ENCODE results near the gene GJA5. TPM values are rescaled to one million over a fixed set of nuclear protein-coding genes. Genes with fewer than 3 reads are reported as not detected.

GJA5 gene
- total and polyA plus RNA-seq, 2 experiments from 2014 or later, result 0.24 to 1.7 TPM

DNA sequence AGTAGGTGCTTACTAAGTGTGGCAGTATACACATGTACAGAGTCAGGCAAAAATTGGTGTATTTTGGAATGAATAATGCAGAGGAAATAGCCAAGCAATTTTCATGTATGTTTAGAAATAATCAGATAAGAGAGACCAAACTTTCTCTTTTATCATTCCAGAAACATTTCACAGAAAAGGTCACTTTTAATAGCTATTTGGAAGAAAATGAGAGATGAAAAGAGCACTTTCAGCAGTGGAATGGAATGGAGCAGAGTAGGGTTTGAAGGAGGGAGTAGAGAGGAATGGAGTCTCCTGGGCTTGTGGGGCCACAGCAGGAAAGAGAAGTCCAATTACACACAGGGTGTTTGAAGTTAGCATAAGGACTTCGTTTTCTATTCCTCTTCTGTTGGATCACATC lies 48.8 kb upstream of the GJA5 start:
- Mint-ChIP-seq H3K4me3 (no peak overlapping the region), H3K4me1 (peaks cover 8% of the 10 kb centered on the region), H3K27me3 (ENCODE audit: insufficient read depth, low read depth, poor library complexity) (no peaks in the 10 kb centered on the region), H3K9me3 (no peaks in the 10 kb centered on the region; the same call in 2 of the 3 replicates), H3K27ac (no peak overlapping the region), H3K36me3 (ENCODE audit: low read depth) (no peaks in the 10 kb centered on the region; the same call in 2 of the 3 replicates)
- H3K9me2 ChIP-seq (ENCODE audit: insufficient read depth), result peaks cover 4% of the 10 kb centered on the region
- peaks cover 8% of the 10 kb centered on the region for H3K4me1 ChIP-seq (ENCODE audit: insufficient read depth)
- no peaks in the 10 kb centered on the region for H4K20me1 ChIP-seq (replicated peaks; ENCODE audit: insufficient read depth)
- no peaks in the 10 kb centered on the region for H3K36me3 ChIP-seq (ENCODE audit: insufficient read depth)
- H3K4me2 ChIP-seq, result no peak overlapping the region
- H3F3A ChIP-seq (replicated peaks; ENCODE audit: low read depth), result no peaks in the 10 kb centered on the region
- H3K4me3 ChIP-seq, result no peak overlapping the region
- H3K27ac ChIP-seq (ENCODE audit: low read depth), result no peak overlapping the region
- no peak overlapping the region for H2AFZ ChIP-seq
- DNase-seq (ENCODE audit: low spot score) (no peak), ATAC-seq (no peak)
- no peaks in the 10 kb centered on the region for H3K27me3 ChIP-seq (ENCODE audit: insufficient read depth)
- TF ChIP-seq, protein P1, sequence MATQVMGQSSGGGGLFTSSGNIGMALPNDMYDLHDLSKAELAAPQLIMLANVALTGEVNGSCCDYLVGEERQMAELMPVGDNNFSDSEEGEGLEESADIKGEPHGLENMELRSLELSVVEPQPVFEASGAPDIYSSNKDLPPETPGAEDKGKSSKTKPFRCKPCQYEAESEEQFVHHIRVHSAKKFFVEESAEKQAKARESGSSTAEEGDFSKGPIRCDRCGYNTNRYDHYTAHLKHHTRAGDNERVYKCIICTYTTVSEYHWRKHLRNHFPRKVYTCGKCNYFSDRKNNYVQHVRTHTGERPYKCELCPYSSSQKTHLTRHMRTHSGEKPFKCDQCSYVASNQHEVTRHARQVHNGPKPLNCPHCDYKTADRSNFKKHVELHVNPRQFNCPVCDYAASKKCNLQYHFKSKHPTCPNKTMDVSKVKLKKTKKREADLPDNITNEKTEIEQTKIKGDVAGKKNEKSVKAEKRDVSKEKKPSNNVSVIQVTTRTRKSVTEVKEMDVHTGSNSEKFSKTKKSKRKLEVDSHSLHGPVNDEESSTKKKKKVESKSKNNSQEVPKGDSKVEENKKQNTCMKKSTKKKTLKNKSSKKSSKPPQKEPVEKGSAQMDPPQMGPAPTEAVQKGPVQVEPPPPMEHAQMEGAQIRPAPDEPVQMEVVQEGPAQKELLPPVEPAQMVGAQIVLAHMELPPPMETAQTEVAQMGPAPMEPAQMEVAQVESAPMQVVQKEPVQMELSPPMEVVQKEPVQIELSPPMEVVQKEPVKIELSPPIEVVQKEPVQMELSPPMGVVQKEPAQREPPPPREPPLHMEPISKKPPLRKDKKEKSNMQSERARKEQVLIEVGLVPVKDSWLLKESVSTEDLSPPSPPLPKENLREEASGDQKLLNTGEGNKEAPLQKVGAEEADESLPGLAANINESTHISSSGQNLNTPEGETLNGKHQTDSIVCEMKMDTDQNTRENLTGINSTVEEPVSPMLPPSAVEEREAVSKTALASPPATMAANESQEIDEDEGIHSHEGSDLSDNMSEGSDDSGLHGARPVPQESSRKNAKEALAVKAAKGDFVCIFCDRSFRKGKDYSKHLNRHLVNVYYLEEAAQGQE (IDR thresholded peaks at IDR 0.05; ENCODE audit: unreplicated experiment), result no peak
- no peak for TF ChIP-seq STAT1 (IDR thresholded peaks at IDR 0.05; ENCODE audit: unreplicated experiment)
- TF ChIP-seq, protein P2, sequence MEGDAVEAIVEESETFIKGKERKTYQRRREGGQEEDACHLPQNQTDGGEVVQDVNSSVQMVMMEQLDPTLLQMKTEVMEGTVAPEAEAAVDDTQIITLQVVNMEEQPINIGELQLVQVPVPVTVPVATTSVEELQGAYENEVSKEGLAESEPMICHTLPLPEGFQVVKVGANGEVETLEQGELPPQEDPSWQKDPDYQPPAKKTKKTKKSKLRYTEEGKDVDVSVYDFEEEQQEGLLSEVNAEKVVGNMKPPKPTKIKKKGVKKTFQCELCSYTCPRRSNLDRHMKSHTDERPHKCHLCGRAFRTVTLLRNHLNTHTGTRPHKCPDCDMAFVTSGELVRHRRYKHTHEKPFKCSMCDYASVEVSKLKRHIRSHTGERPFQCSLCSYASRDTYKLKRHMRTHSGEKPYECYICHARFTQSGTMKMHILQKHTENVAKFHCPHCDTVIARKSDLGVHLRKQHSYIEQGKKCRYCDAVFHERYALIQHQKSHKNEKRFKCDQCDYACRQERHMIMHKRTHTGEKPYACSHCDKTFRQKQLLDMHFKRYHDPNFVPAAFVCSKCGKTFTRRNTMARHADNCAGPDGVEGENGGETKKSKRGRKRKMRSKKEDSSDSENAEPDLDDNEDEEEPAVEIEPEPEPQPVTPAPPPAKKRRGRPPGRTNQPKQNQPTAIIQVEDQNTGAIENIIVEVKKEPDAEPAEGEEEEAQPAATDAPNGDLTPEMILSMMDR (conservative IDR thresholded peaks at IDR 0.05; ENCODE audit: low read depth in 2 of 2), result no peak
- no peak for TF ChIP-seq EZH2 (IDR thresholded peaks at IDR 0.05; ENCODE audit: low read depth, unreplicated experiment)
- no peak for TF ChIP-seq EZH2phosphoT487 (IDR thresholded peaks at IDR 0.05; ENCODE audit: unreplicated experiment)
- TF ChIP-seq POLR2AphosphoS5 (IDR thresholded peaks at IDR 0.05; ENCODE audit: low read depth), result no peak
- no peak for TF ChIP-seq JUNB (IDR thresholded peaks at IDR 0.05; ENCODE audit: unreplicated experiment)
- TF ChIP-seq, protein P3, sequence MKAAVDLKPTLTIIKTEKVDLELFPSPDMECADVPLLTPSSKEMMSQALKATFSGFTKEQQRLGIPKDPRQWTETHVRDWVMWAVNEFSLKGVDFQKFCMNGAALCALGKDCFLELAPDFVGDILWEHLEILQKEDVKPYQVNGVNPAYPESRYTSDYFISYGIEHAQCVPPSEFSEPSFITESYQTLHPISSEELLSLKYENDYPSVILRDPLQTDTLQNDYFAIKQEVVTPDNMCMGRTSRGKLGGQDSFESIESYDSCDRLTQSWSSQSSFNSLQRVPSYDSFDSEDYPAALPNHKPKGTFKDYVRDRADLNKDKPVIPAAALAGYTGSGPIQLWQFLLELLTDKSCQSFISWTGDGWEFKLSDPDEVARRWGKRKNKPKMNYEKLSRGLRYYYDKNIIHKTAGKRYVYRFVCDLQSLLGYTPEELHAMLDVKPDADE (IDR thresholded peaks at IDR 0.05), result no peak
- TF ChIP-seq, protein P4, sequence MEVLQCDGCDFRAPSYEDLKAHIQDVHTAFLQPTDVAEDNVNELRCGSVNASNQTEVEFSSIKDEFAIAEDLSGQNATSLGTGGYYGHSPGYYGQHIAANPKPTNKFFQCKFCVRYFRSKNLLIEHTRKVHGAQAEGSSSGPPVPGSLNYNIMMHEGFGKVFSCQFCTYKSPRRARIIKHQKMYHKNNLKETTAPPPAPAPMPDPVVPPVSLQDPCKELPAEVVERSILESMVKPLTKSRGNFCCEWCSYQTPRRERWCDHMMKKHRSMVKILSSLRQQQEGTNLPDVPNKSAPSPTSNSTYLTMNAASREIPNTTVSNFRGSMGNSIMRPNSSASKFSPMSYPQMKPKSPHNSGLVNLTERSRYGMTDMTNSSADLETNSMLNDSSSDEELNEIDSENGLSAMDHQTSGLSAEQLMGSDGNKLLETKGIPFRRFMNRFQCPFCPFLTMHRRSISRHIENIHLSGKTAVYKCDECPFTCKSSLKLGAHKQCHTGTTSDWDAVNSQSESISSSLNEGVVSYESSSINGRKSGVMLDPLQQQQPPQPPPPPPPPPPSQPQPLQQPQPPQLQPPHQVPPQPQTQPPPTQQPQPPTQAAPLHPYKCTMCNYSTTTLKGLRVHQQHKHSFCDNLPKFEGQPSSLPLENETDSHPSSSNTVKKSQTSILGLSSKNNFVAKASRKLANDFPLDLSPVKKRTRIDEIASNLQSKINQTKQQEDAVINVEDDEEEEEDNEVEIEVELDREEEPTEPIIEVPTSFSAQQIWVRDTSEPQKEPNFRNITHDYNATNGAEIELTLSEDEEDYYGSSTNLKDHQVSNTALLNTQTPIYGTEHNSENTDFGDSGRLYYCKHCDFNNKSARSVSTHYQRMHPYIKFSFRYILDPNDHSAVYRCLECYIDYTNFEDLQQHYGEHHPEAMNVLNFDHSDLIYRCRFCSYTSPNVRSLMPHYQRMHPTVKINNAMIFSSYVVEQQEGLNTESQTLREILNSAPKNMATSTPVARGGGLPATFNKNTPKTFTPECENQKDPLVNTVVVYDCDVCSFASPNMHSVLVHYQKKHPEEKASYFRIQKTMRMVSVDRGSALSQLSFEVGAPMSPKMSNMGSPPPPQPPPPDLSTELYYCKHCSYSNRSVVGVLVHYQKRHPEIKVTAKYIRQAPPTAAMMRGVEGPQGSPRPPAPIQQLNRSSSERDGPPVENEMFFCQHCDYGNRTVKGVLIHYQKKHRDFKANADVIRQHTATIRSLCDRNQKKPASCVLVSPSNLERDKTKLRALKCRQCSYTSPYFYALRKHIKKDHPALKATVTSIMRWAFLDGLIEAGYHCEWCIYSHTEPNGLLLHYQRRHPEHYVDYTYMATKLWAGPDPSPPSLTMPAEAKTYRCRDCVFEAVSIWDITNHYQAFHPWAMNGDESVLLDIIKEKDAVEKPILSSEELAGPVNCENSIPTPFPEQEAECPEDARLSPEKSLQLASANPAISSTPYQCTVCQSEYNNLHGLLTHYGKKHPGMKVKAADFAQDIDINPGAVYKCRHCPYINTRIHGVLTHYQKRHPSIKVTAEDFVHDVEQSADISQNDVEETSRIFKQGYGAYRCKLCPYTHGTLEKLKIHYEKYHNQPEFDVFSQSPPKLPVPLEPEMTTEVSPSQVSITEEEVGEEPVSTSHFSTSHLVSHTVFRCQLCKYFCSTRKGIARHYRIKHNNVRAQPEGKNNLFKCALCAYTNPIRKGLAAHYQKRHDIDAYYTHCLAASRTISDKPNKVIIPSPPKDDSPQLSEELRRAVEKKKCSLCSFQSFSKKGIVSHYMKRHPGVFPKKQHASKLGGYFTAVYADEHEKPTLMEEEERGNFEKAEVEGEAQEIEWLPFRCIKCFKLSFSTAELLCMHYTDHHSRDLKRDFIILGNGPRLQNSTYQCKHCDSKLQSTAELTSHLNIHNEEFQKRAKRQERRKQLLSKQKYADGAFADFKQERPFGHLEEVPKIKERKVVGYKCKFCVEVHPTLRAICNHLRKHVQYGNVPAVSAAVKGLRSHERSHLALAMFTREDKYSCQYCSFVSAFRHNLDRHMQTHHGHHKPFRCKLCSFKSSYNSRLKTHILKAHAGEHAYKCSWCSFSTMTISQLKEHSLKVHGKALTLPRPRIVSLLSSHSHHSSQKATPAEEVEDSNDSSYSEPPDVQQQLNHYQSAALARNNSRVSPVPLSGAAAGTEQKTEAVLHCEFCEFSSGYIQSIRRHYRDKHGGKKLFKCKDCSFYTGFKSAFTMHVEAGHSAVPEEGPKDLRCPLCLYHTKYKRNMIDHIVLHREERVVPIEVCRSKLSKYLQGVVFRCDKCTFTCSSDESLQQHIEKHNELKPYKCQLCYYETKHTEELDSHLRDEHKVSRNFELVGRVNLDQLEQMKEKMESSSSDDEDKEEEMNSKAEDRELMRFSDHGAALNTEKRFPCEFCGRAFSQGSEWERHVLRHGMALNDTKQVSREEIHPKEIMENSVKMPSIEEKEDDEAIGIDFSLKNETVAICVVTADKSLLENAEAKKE (CRISPR knock-in tag; IDR thresholded peaks at IDR 0.05), result no peak
- no peaks in the 10 kb centered on the region for H3K79me2 ChIP-seq (replicated peaks; ENCODE audit: insufficient read depth)
